HL-60 (cell line): ENCODE results near the gene GLDN.

Experiments
- DNase-seq, 2 experiments: peaks; one replicate each; pipeline ENCODE4 v3.0.0-alpha.2; 2010 to 2020; ENCODE audit warnings: low read depth in 1 of 2, low spot score in 1 of 2
- H3K27ac ChIP-seq: fragments of 250-450 bp; sonication (Bioruptor Pico); replicated peaks from 2 replicates; pipeline ENCODE4 v1.5.1; 2020; ENCODE audit warnings: mild to moderate bottlenecking, moderate library complexity
- H3K27me3 ChIP-seq: fragments of 250-450 bp; sonication (Bioruptor Pico); 2 replicates; pipeline ENCODE4 v1.5.1; 2021; ENCODE audit warnings: mild to moderate bottlenecking, moderate library complexity; ENCODE audit not compliant: insufficient read depth, poor library complexity, severe bottlenecking
- H3K4me3 ChIP-seq: replicated peaks from 2 replicates; pipeline ENCODE4 v1.5.1; 2011; ENCODE audit warnings: mild to moderate bottlenecking, control low read depth, low read length; ENCODE audit not compliant: insufficient read depth
- CTCF ChIP-seq: IDR thresholded peaks from one replicate; pipeline ENCODE4 v1.5.1; 2011; ENCODE audit warnings: low read length, control low read depth, inconsistent platforms; ENCODE audit not compliant: insufficient read depth
- GABPA ChIP-seq: IDR thresholded peaks from 2 replicates; pipeline ENCODE4 v1.6.1; 2012; ENCODE audit warnings: low read depth
- POLR2AphosphoS5 ChIP-seq: IDR thresholded peaks from 2 replicates; pipeline ENCODE4 v1.6.1; 2012; ENCODE audit warnings: low read depth
- REST ChIP-seq: IDR thresholded peaks from 2 replicates; pipeline ENCODE4 v1.6.1; 2012; ENCODE audit warnings: low read depth; ENCODE audit not compliant: insufficient replicate concordance
- SPI1 ChIP-seq: IDR thresholded peaks from 2 replicates; pipeline ENCODE4 v1.6.1; 2012; ENCODE audit warnings: low read depth, mild to moderate bottlenecking, borderline replicate concordance

Gene GLDN

GRCh38 chr15:51328926-51329325 lies 12.5 kb upstream of the GLDN start:
- Histone ChIP-seq H3K4me3 (no peak overlapping the region), H3K27ac (no peak overlapping the region), H3K27me3 (no peaks in the 10 kb centered on the region)
- no peak for DNase-seq
- no peak for TF ChIP-seq POLR2AphosphoS5
- no peak for TF ChIP-seq GABPA
- no peak for TF ChIP-seq REST
- TF ChIP-seq CTCF, result no peak
- no peak for TF ChIP-seq SPI1

DNA sequence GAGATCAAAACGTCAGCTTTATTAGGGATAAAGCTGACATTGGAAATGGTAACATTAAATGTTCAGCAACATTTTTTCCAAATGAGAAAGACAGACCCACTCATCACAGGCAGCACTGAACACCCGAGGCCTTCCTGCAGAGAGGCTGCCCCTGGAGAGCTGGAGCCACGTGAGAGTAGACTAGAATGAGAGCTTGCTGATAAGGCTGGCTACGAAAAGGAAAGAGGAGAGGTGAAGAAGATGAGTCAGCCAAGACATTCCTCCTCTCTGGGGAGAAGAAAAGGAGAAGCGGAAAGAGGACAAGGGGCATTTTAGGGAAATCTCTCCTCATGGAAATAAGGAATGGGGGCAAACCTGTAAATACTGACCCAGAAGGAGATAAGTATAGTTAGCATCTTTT lies 10.3 kb upstream of the GLDN start:
- H3K27ac ChIP-seq, result no peak overlapping the region
- TF ChIP-seq REST (no peak), GABPA (no peak), CTCF (no peak), SPI1 (no peak), POLR2AphosphoS5 (no peak)
- H3K4me3 ChIP-seq, result no peak overlapping the region
- no peak for DNase-seq
- H3K27me3 ChIP-seq, result no peaks in the 10 kb centered on the region

DNA sequence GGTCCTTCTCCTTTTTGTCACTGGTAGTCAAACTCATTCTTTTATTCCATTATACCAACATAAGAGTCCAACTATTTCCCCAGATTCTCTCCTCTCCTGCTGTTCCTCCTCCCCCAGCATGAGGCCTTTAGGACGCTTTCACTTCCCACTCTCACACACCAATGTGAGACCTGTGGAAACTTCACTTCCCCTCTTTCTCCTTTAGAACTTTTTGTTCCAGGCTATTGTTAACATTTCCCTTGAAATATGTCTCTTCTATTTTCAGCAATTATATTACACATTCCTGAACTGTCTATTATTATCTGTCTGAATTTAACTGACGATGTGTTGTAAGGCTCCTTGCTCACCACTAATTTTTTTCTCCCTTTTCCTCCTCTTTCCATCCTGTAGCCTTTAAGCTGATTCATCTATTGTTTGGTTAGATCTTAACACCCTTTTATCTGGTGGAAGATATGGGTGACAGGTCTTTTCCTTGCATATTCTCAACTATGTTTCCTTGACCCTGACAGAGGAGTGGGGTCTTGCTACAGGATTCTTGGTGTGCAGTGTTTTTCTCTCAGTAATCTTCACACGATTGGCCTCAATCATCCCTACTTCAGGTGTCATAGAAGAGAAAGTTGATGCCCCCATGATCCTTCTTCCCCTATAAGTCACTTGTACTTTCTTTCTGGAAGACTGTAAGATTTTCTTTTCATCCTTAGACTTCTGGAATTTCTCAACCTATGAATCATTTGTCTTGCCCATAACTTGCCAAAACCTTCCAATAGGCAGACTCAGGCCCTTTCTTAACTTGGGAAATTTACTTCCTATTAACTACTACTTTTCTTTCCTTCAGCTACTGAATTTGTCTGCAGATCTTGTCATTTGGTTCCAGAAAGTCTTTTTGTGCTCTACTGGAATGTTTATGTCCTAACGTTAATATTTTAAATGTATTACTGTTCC lies 9.0 kb upstream of the GLDN start:
- H3K27ac ChIP-seq, result peak overlapping the region; percentile 1; the same call in 1 of the 2 replicates
- no peak for TF ChIP-seq REST
- peak; percentile 86 for TF ChIP-seq SPI1
- no peak overlapping the region for H3K4me3 ChIP-seq
- peak; percentile 36 to 80 for DNase-seq
- no peaks in the 10 kb centered on the region for H3K27me3 ChIP-seq
